ENCODE measurements around the gene PRTFDC1.
"Not testable (repeated sequence)": the region's sequence is repeated elsewhere in the genome, so short reads cannot be mapped to it uniquely, and the experiment has no call there.

Gene PRTFDC1

DNA sequence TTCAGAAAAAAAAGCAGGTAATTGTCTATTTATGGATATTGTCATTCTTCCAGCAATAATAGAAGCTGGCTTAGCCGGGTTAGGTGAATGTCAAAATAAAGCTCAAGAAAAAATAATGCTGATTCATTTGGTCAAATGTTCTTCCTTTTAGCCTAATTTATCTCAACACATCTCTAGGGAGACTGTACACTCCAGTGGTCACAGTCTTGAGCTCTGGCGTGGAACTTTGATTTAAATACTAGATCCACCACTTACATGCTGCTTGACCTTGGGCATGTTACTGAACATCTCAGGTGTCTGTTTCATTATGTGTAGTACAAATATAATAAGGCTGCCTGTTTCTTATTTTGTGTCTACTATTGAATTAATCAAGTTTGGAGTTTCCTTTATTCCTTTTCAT, 22.0 kb downstream of the PRTFDC1 start:
- no peak for DNase-seq (ENCODE audit: low spot score)

DNA sequence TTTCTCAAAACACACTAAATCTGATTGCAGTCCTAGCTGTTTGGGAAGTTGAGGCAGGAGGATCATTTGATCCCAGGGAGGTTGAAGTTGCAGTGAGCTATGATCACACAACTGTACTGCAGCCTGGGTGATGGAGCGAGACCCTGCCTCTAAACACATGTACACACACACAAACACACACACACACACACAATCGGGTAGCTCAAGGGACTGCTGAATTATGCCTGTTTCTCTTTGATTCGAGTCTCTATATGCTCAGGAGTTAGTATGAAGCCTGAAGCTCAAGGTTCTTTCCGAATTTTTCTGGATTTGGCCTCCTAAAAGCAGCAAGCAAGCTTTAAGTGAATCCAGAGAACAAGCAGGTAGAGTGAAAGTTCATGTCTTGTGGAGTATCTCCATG, 22.5 kb downstream of the PRTFDC1 start:
- no peak for DNase-seq (ENCODE audit: low spot score)

DNA sequence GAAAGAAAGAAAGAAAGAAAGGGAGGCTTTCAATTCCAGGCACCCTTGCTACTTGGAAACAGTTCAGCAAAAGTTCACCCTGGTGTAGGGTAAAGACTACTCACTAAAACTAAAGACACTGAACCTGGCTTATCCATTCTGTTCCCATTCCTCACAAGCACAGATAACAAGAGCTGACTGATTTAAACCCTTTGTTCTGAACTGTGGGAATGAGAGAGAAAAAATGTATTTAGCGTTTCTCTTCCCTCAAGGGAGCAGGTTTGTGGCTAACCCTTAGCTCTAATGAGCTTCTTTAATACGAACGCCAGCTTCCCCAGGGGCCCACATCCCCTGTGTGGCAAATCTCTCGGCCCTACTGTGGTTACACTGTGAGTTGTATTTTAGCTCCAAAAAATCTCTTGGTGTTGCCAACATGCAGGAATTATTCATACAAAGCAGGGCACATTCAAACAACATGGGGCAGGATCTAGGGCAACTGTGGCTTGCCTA, 23.3 kb downstream of the PRTFDC1 start:
- no peak for DNase-seq (ENCODE audit: low spot score)

DNA sequence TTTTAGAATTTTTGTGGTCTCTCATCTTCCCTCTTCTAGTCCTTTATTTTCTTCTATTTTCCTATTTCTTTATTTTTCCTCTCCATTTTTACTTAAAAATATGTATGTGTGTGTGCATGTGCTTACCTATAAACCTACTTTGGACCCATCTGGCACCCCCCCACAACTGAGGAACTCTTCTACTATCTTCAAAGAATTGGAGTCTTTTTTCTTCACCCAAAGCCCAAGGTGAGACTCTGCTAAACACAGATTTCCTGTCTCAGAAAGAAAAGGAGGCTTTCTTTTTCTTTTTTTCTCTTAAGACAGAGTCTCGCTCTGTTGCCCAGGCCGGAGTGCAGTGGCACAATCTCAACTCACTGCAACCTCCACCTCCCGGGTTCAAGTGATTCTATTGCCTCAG, 24.2 kb downstream of the PRTFDC1 start:
- DNase-seq (ENCODE audit: low spot score), result no peak

DNA sequence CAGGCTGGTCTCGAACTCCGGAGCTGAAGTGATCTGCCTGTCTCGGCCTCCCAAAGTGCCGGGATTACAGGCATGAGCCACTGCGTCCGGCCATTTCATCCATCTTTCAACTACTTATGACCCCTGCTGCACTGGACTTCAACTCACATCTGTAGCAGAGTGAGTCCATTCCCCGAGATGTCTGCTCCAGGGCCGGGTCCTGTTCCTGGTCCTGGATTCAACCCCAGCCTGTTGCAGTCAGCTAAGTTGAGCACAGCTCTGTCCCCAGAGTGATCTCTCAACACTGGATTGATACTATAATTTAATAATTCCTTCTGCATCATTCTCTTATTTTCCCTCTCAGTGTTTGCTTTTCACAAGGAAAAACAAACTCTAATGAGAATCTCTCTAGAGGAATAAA, 25.8 kb downstream of the PRTFDC1 start:
- DNase-seq (ENCODE audit: low spot score), result no peak

DNA sequence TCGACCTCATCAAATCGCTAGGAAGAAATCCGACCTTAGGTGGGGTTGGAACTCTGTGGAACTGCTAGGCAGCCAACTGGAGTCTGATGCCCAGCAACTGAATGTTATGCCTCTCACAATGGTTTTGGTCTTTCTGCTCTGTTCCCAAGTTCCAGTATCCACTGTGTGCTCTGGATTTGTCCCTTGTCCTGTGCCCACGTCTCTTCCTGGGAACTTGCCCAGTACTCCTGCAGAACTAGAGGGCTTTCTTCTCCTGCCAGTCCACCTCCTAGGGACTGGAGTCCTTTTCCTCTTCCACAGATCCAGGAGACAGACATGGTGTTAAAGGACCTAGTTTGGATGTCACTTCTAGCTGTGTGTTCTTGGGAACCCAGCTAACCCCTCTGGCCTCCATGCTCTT, 26.6 kb downstream of the PRTFDC1 start:
- DNase-seq (ENCODE audit: low spot score), result no peak

DNA sequence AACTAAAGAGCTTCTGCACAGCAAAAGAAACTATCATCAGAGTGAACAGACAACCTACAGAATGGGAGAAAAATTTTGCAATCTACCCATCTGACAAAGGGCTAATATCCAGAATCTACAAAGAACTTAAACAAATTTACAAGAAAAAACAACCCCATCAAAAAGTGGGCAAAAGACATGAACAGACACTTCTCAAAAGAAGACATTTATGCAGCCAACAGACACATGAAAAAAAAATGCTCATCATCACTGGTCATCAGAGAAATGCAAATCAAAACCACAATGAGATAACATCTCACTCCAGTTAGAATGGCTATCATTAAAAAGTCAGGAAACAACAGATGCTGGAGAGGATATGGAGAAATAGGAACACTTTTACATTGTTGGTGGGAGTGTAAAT, 27.9 kb downstream of the PRTFDC1 start:
- DNase-seq (ENCODE audit: low spot score), result not testable (repeated sequence)

DNA sequence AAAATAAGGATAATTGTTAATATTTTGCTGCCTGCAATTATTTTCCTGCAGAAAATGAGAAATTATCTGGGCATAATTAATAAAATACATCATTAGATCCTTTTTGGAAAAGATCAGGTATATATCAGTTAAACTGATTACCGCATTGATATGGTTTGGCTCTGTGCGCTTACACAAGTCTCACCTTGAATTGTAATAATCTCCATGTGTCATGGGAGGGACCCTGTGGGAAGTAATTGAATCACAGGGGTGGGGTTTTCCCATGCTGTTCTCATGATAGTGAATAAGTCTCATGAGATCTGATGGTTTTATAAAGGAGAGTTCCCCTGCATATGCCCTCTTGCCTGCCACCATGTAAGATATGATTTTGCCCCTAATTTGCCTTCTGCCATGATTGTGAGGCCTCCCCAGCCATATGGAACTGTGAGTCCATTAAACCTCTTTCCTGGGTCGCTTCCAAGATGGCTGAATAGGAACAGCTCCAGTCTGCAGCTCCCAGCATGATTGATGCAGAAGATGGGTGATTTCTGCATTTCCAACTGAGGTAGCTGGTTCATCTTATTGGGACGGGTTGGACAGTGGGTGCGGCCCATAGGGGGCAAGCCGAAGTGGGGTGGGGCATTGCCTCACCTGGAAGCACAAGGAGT, 30.1 kb downstream of the PRTFDC1 start:
- not testable (repeated sequence) for DNase-seq (ENCODE audit: low spot score)

DNA sequence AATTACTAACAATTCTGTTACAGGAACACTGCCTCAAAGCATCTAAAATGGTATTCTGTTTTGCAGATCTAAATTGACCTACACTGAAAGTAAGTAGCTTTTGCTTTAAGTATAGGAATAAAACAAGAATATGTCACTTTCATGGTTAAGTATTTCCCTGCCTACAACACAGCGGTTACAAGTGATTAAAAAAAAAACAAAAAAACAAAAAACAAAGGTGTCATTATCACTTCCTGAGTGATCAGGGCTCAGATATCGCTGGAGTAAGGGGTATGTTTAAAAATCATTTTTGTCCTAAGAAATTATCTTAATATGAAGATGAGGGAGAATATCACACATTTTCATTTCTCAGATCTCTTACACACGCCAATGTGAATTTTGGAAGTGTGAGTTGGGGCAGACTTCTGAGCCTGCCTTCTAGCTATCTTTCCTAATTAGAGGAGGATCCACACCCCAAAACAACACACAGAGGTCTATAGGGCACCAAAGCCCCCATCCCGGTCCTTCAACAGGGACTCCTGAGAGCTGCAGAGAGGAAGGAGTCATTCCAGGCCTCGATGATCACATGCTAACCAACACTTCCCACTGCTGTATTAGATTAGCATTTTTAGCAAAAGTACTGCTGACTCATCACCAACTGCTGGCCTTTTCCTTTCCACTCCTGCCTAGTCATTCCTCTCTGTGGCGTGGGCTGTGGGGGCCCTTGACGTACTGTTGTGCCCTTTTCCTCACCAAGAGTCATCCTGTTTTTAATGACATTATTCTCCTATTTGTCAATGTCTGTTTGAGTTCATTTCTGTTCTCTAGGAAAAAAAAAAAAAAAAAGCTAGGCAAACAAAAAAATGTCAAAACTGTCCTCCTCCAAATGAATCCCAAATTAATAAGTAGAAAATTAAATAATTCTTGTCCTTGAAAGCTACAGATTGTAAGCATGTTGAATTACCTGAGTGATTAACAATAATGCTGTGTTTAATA, 31.2 kb downstream of the PRTFDC1 start:
- peak; percentile 84 for DNase-seq (ENCODE audit: low spot score)

DNA sequence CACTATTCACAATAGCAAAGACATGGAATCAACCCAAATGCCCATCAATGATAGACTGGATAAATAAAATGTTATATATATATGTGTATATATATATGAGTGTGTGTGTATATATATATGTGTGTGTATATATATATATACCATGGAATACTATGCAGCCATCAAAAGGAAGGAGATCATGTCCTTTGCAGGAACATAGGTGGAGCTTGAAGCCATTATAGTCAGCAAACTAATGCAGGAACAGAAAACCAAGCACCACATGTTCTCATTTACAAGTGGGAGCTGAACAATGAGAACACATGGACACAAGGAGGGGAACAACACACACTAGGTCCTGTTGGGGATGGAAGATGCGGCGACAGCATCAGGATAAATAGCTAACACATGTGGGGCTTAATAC, 32.2 kb downstream of the PRTFDC1 start:
- DNase-seq (ENCODE audit: low spot score), result not testable (repeated sequence)

DNA sequence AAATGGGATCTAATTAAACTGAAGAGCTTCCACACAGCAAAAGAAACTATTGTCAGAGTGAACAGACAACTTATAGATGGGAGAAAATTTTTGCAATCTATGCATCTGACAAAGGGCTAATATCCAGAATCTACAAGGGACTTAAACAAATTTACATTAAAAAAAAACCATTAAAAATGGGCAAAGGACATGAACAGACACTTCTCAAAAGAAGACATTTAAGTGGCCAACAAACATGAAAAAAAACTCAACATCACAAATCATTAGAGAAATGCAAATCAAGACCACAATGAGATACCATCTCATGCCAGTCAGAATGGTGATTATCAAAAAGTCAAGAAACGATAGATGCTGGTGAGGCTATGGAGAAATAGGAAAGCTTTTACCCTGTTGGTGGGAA, 32.8 kb downstream of the PRTFDC1 start:
- not testable (repeated sequence) for DNase-seq (ENCODE audit: low spot score)

DNA sequence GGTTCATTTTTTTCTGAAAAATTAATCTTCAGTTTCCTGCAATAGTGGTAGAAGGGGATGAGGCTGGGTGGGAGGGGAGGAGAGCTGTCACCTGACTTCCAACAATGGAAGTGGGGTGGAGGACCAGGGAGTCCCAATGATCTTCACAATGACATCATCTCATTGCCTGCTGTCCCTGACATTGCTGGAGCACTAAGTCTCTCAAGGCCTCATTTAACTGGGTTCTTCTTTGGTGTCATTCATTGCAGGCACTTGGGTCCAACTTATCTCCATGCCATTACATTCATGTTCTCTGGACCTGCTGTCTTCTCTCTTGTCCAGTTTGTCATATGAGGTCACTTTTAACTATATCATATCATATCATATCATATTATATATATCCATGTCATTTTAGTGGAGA, 34.4 kb downstream of the PRTFDC1 start:
- no peak for DNase-seq (ENCODE audit: low spot score)

DNA sequence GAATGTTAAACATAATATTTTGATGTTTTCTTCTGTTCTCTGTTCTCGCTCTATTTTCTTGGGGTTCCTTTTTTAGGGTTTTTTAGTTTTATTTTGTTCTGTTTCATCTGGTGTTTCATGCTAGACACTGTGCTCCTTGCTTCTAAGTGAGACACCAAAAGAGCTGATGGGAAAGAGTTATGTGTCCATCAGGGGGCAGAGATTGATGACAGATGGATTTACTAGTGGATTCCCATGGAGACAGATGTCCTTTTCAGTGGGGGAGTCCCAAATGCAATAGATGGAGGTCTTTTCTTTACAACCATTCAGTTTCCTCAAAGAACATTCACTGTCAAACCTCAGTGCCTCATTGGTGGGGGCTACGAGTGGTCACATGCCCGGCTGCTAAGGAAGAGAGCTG, 34.9 kb downstream of the PRTFDC1 start:
- DNase-seq (ENCODE audit: low spot score), result no peak

DNA sequence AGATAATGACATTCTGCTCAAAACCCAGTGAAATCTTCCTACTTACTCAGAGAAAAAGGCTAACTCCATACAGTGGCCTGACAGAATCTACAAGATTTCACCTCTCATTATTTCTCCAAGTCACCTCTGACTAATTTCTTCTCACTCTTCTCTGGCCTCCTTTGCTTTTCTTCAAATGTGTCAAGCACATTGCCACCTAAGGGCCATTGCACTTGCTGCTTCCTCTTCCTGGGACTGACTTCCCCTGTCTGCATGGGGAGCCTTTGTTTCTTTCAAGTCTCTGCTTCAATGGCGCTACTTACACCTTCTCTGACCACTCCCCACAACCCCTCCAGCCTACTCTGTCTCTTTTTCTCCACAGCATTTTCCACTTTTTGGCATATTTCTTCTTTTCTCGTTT, 36.0 kb downstream of the PRTFDC1 start:
- no peak for DNase-seq (ENCODE audit: low spot score)

DNA sequence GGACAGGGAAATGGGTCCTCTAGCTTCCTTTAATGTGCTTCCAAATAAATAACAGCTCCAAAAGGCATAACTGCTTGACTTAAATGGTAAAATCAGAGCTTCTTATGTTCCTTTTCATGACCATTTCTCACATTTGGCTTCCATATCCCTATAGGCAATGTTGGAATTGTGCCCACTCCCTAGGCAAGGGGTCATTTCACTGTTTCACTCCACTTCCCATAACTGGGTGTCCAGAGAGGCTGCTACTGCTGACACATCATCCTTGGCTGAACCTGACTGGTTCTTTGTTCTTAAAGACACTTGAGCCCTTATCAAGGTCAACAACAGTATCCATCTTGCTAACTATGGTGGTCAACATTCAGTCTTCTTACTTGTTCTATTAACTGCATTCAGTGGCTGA, 37.1 kb downstream of the PRTFDC1 start:
- DNase-seq (ENCODE audit: low spot score), result no peak

DNA sequence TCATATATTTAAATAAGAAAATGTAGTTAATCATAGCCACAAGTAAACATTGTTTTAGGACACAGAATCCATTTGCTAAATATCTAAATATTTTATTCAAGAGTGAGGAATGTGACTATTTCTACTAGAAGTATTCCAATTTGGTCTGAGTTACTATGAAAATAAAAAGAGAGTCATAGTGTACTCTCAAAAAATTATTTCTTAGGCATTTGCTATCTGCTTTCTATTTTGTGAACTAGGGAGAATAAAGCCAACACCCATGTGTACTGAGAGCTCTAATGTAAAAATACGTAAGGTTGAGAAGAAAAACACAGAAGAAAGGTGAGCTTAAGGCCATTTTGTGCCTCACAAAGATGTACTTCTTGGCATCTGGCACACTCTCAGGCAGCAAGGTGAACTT, 38.3 kb downstream of the PRTFDC1 start:
- no peak for DNase-seq (ENCODE audit: low spot score)

DNA sequence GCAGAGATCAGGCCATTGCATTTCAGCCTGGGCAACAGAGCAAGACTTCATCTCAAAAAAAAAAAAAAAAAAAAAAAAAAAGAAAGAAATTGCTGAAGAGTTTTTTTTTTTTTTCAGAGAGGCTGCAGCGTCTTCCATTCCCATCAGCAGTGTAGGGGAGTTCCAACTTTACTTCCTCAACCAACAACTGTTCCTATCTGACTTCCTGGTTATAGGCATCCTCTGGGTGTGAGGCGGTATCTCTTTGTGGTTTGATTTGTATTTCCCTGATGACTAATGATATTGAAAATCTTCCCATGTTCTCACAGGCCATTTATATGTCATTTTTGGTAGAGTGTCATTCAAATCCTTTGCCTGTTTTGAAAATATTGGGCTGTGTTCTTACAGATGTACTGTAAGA, 40.2 kb downstream of the PRTFDC1 start:
- no peak for DNase-seq (ENCODE audit: low spot score)

DNA sequence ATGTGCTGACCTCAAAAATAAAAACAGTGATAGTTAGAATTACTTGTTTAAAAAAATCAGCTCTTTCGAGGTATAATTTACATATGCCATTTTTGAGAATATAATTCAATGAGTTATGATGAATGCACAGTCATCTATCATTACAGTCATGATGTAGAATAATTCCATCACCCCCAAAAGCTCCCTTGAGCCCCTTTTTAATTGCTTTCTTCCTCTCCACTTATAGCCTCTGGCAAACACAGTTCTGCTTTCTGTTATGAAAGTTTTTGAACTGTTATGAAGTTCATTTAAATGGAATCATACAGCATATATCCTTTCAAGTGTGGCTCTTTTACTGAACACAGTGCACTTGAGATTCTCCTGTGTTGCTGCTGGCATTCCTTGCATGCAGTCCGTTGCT, 41.4 kb downstream of the PRTFDC1 start:
- DNase-seq (ENCODE audit: low spot score), result no peak

DNA sequence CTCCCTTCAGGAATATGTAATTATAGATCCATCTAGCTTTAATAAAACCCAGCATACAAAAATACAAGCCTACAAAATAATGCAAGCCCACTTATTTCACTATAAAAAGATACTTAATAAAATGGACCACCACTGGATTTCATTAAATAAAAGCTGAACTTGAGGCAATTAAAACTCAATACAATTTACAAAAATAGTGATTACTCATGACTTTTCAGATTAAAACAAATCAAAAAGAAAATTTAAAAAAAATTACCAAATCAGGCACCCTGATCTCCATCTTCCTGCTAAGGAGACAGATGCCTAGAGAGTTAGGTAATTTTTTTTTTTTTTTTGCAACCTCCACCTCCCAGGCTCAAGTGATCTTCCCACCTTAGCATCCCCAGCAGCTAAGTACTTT, 41.8 kb downstream of the PRTFDC1 start:
- no peak for DNase-seq (ENCODE audit: low spot score)

DNA sequence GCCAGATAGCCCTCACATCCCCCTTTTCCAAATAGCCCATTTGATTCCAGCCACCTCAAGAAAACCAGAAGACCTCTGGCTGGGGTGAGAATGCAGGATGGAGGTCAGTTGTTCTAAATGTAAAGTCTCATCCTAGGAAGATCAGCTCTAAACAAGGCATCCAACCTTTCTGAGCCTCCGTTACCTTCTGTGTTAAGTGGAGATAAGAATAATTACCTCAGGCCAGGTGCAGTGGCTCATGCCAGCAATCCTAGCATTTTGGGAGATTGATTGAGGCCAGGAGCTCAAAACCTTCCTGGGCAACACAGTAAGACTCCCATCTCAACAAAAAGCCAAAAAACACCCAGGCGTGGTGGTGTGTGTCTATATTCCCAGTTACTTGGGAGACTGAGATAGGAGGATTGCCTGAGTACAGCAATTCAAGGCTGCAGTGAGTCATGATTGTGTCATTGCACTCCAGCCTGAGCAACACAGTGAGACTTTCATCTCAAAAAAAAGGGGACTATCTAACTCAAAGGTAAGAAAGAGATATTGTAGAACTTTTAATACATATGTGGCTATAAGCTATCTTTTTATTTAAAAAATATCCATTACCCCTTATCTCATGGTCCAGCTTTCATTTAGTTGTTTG, 43.5 kb downstream of the PRTFDC1 start:
- no peak for DNase-seq (ENCODE audit: low spot score)

DNA sequence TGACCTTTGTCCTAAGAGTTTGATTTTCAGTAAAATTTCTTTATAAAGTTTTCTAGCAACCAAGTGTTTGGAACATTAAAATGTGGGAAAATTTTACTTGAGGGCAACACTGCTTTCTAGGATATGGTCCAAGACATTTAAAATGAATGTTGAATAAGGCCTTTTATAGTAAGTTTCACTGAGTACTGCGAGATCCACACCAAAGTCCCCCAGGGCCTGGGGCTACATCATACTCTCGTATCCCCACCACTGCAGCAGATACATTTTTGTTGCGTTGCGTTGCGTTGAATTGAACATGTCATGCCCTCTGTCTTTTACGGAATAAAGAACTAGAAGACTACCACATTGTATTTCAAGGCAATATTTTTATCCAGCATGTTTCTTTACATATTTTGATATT, 44.5 kb downstream of the PRTFDC1 start:
- no peak for DNase-seq (ENCODE audit: low spot score)

DNA sequence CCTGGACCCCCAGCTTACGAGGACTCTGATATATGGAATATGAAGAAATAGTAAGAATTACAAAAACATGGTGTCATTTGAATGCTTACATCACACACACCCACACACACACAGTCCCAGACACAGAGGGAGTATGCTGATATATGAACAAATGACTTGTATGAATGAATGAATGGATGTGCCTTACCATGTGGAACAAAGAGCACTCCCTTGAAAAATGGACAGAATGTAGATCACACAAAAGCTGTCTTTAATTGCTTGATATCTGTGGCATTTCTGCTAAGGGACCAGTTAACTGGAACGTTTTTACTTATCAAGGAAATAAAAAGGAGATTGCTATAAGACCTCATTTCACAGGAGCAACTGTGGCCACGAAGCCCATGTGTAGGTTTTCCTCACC, 46.0 kb downstream of the PRTFDC1 start:
- no peak for DNase-seq (ENCODE audit: low spot score)

DNA sequence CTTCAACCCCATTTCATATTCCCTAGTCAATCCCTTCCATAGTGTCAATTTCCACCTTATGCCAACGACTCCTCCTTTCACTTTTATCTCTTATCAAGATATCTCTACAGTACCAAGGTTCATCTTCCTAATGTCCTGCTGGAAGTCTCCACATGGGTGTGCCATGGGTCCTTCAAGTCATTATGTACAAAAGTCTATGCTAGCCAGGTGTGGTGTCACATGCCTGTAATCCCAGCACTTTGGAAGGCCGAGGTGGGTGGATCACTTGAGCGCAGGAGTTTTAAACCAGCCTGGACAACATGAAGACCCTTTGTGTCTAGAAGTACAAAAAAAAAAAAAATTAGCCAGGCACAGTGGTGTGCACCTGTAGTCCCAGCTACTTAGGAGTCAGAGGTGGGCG, 47.6 kb downstream of the PRTFDC1 start:
- no peak for DNase-seq (ENCODE audit: low spot score)
